Measurements from ENCODE around the gene MAGI3.

- TF ChIP-seq ZNF281 (CRISPR knock-in tag; IDR thresholded peaks at IDR 0.05; ENCODE audit: borderline replicate concordance) (no peak), SMC3 (IDR thresholded peaks at IDR 0.05; ENCODE audit: low read length) (no peak), SMARCC2 (IDR thresholded peaks at IDR 0.05) (no peak), ZNF607 (CRISPR knock-in tag; IDR thresholded peaks at IDR 0.05; ENCODE audit: borderline replicate concordance) (no peak)
These were observed 150.8 kb downstream of the MAGI3 start for GRCh38 chr1:113541106-113541505.
